K562 (cell line): Measurements from ENCODE around the gene FGF14. TPM values are rescaled to one million over a fixed set of nuclear protein-coding genes. Genes with fewer than 3 reads are reported as not detected.

ENCODE experiments used
- ATAC-seq: fragments of 200-7000 bp; cut with Tn5 transposase; 3 replicates; pipeline ENCODE4 v1.9.1; 2020; ENCODE audit warnings: moderate library complexity
- BruUV-seq: library from RNA; stranded (reverse); fragments of 400-500 nt; replicated peaks from 2 replicates; lab custom pipeline; 2021; lab: Mats Ljungman, UMichigan
- CTCF ChIA-PET: fragments of 300-600 bp; formaldehyde crosslinking; extraction: SDS; loops from one replicate; lab custom pipeline; 2021; ENCODE audit warnings: low intra/inter-chr PET ratio; lab: Yijun Ruan, JAX
- POLR2A ChIA-PET: fragments of 300-600, 350-650 bp; sonication (Branson Sonifier 250); formaldehyde crosslinking; extraction: SDS; loops from one replicate; lab custom pipeline; 2021; ENCODE audit warnings: antibody characterized with exemption, inconsistent platforms; lab: Yijun Ruan, JAX
- DNase-seq, 4 experiments: peaks; one replicate each; pipeline versions ENCODE4 v3.0.0 to v3.0.0-alpha.2; 2011 to 2018; ENCODE audit warnings: low spot score in 3 of 4, mixed read lengths in 3 of 4; ENCODE audit errors: extremely low read depth in 1 of 4
- FAIRE-seq: peaks from 2 replicates; lab custom pipeline; 2011; peaks lifted over from hg19 to GRCh38; lab: Jason Lieb, UNC
- H2AFZ ChIP-seq: 2 replicates; pipeline ENCODE4 v1.6.0; 2011; ENCODE audit warnings: low read depth, low read length, control low read depth, inconsistent platforms
- H3K27ac ChIP-seq: fragments of 200-600 bp; 3 replicates; pipeline ENCODE4 v1.8.0; 2011; ENCODE audit warnings: low read depth, mild to moderate bottlenecking, control low read depth, inconsistent platforms, low read length, moderate library complexity, mixed read lengths; ENCODE audit errors: extremely low read depth
- H3K27me3 ChIP-seq, 2 experiments: fragments of 300-600 bp in 1 of 2; 2 replicates in 1 of 2; 3 replicates in 1 of 2; pipeline versions ENCODE4 v1.6.0 to v1.8.0; 2011; ENCODE audit warnings: inconsistent platforms in 2 of 2, low read length in 2 of 2, mild to moderate bottlenecking in 1 of 2, mixed read lengths in 1 of 2, moderate library complexity in 1 of 2; ENCODE audit not compliant: control insufficient read depth in 2 of 2, insufficient read depth in 2 of 2
- H3K36me3 ChIP-seq: fragments of 300-600 bp; 3 replicates; pipeline ENCODE4 v1.8.0; 2011; ENCODE audit warnings: mild to moderate bottlenecking, low read length, inconsistent platforms; ENCODE audit not compliant: control insufficient read depth, insufficient read depth
- H3K4me1 ChIP-seq, 2 experiments: fragments of 200-600 bp in 1 of 2; replicated peaks in 1 of 2; 2 replicates in 1 of 2; 3 replicates in 1 of 2; pipeline versions ENCODE4 v1.5.1 to v1.8.0; 2011; ENCODE audit warnings: inconsistent platforms in 2 of 2, low read length in 2 of 2, mild to moderate bottlenecking in 1 of 2, mixed read lengths in 1 of 2, moderate library complexity in 1 of 2; ENCODE audit not compliant: control insufficient read depth in 2 of 2, insufficient read depth in 2 of 2
- H3K4me2 ChIP-seq: 2 replicates; pipeline ENCODE4 v1.6.1; 2011; ENCODE audit warnings: low read length, control low read depth, inconsistent platforms, mixed read lengths; ENCODE audit not compliant: insufficient read depth
- H3K4me3 ChIP-seq: fragments of 200-600 bp; sonication (generic), shearing (Covaris generic); 2 replicates; pipeline ENCODE4 v1.5.1; 2016; ENCODE audit warnings: control low read depth, inconsistent platforms
- H3K79me2 ChIP-seq: fragments of 200-600 bp; 3 replicates; pipeline ENCODE4 v1.8.0; 2011; ENCODE audit warnings: low read length, inconsistent platforms; ENCODE audit not compliant: control insufficient read depth, insufficient read depth
- H3K9ac ChIP-seq, 2 experiments: 2 replicates each; pipeline versions ENCODE4 v1.6.0 to v1.6.1; 2011; ENCODE audit warnings: low read depth in 2 of 2, low read length in 2 of 2, control low read depth in 1 of 2, inconsistent platforms in 1 of 2, mild to moderate bottlenecking in 1 of 2, mixed read lengths in 1 of 2; ENCODE audit not compliant: insufficient read depth in 1 of 2
- H3K9me1 ChIP-seq: one replicate; pipeline ENCODE4 v1.6.0; 2011; ENCODE audit warnings: inconsistent platforms, mild to moderate bottlenecking, low read length, moderate library complexity; ENCODE audit not compliant: control insufficient read depth, insufficient read depth
- H3K9me3 ChIP-seq: replicated peaks from 2 replicates; pipeline ENCODE4 v1.5.1; 2011; ENCODE audit warnings: low read depth, low read length, inconsistent platforms; ENCODE audit not compliant: control insufficient read depth, insufficient read depth
- H4K20me1 ChIP-seq: replicated peaks from 2 replicates; pipeline ENCODE4 v1.6.1; 2011; ENCODE audit warnings: low read length, inconsistent platforms, mixed read lengths; ENCODE audit not compliant: control insufficient read depth, insufficient read depth
- CHD2 ChIP-seq: IDR thresholded peaks from 2 replicates; pipeline ENCODE4 v1.6.1; 2011; ENCODE audit warnings: low read depth, low read length
- ETV5 ChIP-seq: sonication (generic); formaldehyde crosslinking; IDR thresholded peaks from 2 replicates; pipeline ENCODE4 v1.4.0; 2020; ENCODE audit warnings: low read depth, mild to moderate bottlenecking, missing genetic modification reagents
- GTF2E2 ChIP-seq: fragments of 200-800 bp; sonication (Bioruptor generic); IDR thresholded peaks from 2 replicates; pipeline ENCODE4 v1.6.1; 2016; ENCODE audit warnings: missing genetic modification characterization, missing compliant biosample characterization
- MBD2 ChIP-seq: sonication (generic); IDR thresholded peaks from 2 replicates; pipeline ENCODE4 v1.6.1; 2016; ENCODE audit warnings: low read depth, borderline replicate concordance
- WGBS: fragments of 100-300 bp; shearing (Covaris generic); methylation state at CpG from one replicate; pipeline ENCODE4 v1.1.6; 2016; ENCODE audit warnings: low coverage, mixed read lengths; ENCODE audit not compliant: insufficient coverage; ENCODE audit errors: missing lambda C conversion rate; 5-methylcytosine and 5-hydroxymethylcytosine counted together
- in situ Hi-C: fragments of 300-500 bp; cut with MboI; formaldehyde crosslinking; loops from 4 replicates; pipeline ENCODE4 v1.15.0; 2018; ENCODE audit warnings: inconsistent platforms, mixed read lengths
- intact Hi-C: fragments of 100-400 bp; cut with micrococcal nuclease; formaldehyde crosslinking; loops from 2 replicates; pipeline ENCODE4 v1.14.2; 2022
- polyA plus RNA-seq, 8 experiments: library from polyadenylated mRNA; depleted of rRNA in 4 of 8; stranded (reverse) in 5 of 8; unstranded in 3 of 8; fragments of >200 nt; fragmentation: Nextera tagmentation in 2 of 8; fragmentation: Illumina TruSeq in 1 of 8; extraction: Ambion mirVana in 2 of 8; extraction: Trizol in 1 of 8; gene quantifications; 2 replicates each; pipeline versions ENCODE4 v1.2.1 to v1.2.3, GENCODE V29; 2011 to 2014; ENCODE audit warnings: inconsistent platforms in 1 of 8, missing spikeins in 1 of 8
- total RNA-seq, 7 experiments: library from RNA; depleted of rRNA in 6 of 7; stranded (reverse); fragments of >200 nt in 6 of 7; fragmentation: Illumina TruSeq in 2 of 7; extraction: Trizol in 2 of 7; gene quantifications; 2 replicates each; pipeline versions ENCODE4 v1.2.1 to v1.2.3, GENCODE V29; 2011 to 2021; ENCODE audit warnings: low replicate concordance in 1 of 7
- TF ChIP-seq, protein P1 (sequence below): sonication (generic); formaldehyde crosslinking; IDR thresholded peaks from 2 replicates; pipeline ENCODE4 v1.8.0; 2022; ENCODE audit warnings: mild to moderate bottlenecking, low read depth, missing genetic modification reagents
- TF ChIP-seq, protein P2 (sequence below), 3 experiments: IDR thresholded peaks in 2 of 3; conservative IDR thresholded peaks in 1 of 3; 2 replicates each; pipeline ENCODE4 v1.5.1; 2011 to 2012; ENCODE audit warnings: low read length in 3 of 3, mild to moderate bottlenecking in 3 of 3, control low read depth in 2 of 3, improper control_type of control experiment in 1 of 3, inconsistent platforms in 1 of 3, low read depth in 1 of 3, mixed read lengths in 1 of 3, moderate library complexity in 1 of 3; ENCODE audit not compliant: insufficient read depth in 2 of 3
- TF ChIP-seq, protein P3 (sequence below): fragments of 250-450 bp; sonication (Bioruptor Pico); IDR thresholded peaks from 2 replicates; pipeline ENCODE4 v1.5.0; 2021; ENCODE audit warnings: mild to moderate bottlenecking, moderate library complexity
- TF ChIP-seq, protein P4 (sequence below), 2 experiments: fragments of 250-450 bp in 1 of 2; fragments of 450-650 bp in 1 of 2; sonication (Bioruptor Pico) in 1 of 2; IDR thresholded peaks; 2 replicates each; pipeline versions ENCODE4 v1.6.1 to v1.8.0; 2016 to 2021; ENCODE audit warnings: mild to moderate bottlenecking in 2 of 2, moderate library complexity in 2 of 2, missing compliant biosample characterization in 1 of 2, missing genetic modification characterization in 1 of 2

FGF14 gene
- total and polyA plus RNA-seq, 9 of the 15 experiments (the other 6 are each of a cell fraction or from before 2014, with no cell fraction given): not detected

DNA sequence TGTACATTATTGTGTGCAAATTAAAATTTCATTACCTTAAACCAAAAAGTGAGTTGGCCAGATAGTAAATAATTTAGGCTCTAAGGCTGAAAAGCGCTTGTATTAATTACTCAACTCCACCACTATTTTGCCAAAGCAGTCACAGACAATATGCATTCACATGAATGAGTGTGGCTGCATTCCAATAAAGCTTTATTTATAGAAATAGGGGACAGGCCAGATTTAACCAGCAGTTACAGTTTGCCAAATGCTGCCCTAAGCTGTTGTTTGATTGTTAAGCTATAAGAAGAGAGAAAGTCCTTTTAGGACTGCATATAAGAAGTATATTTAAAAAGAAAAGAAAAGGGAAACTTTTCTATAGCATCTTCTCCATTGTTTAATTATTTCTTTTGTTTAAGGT lies 606.8 kb downstream of the FGF14 start (continued):
- TF ChIP-seq MBD2 (no peak), GTF2E2 (no peak), CHD2 (no peak), ETV5 (CRISPR knock-in tag) (no peak)
- TF ChIP-seq, protein P1, sequence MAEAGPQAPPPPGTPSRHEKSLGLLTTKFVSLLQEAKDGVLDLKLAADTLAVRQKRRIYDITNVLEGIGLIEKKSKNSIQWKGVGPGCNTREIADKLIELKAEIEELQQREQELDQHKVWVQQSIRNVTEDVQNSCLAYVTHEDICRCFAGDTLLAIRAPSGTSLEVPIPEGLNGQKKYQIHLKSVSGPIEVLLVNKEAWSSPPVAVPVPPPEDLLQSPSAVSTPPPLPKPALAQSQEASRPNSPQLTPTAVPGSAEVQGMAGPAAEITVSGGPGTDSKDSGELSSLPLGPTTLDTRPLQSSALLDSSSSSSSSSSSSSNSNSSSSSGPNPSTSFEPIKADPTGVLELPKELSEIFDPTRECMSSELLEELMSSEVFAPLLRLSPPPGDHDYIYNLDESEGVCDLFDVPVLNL (CRISPR knock-in tag): no peak

DNA sequence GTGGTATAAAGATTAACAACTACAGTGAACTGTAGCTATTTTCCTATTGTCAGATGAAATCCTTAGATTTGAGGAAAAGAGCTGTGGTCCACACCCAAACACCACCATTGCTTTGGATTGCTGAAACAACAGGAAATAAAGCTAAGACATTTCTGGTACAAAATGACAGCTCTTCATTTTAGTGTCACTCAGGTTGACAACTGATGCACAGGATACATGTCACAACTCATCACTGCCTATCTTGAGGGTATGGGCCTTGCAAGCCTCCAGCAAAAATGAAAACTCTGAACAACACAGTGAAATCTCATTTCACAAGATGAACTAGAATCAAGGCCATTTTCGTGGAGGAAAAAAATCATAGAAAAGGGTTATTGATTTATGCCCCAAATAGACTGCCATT lies 609.7 kb downstream of the FGF14 start:
- no peak for ATAC-seq
- no peak overlapping the region for H2AFZ ChIP-seq
- H3K27me3 ChIP-seq: no peaks in the 10 kb centered on the region
- 0% methylated on average over 1 of the region's 1 CpG for WGBS
- DNase-seq: no peak
- H3K9me3 ChIP-seq: no peaks in the 10 kb centered on the region
- in situ Hi-C loops: no loop called here
- H3K79me2 ChIP-seq: no peaks in the 10 kb centered on the region
- H3K9me1 ChIP-seq: no peaks in the 10 kb centered on the region
- no peak overlapping the region for H3K4me3 ChIP-seq
- H3K4me1 ChIP-seq: no peaks in the 10 kb centered on the region
- no peaks in the 10 kb centered on the region for H4K20me1 ChIP-seq
- H3K36me3 ChIP-seq: no peaks in the 10 kb centered on the region
- intact Hi-C loops: no loop called here
- H3K9ac ChIP-seq: no peak overlapping the region
- no TSS peak for BruUV-seq
- ChIA-PET CTCF (no interaction called here), POLR2A (no interaction called here)
- no peak overlapping the region for H3K27ac ChIP-seq
- no peak overlapping the region for H3K4me2 ChIP-seq
- FAIRE-seq: no peak
- TF ChIP-seq, protein P2, sequence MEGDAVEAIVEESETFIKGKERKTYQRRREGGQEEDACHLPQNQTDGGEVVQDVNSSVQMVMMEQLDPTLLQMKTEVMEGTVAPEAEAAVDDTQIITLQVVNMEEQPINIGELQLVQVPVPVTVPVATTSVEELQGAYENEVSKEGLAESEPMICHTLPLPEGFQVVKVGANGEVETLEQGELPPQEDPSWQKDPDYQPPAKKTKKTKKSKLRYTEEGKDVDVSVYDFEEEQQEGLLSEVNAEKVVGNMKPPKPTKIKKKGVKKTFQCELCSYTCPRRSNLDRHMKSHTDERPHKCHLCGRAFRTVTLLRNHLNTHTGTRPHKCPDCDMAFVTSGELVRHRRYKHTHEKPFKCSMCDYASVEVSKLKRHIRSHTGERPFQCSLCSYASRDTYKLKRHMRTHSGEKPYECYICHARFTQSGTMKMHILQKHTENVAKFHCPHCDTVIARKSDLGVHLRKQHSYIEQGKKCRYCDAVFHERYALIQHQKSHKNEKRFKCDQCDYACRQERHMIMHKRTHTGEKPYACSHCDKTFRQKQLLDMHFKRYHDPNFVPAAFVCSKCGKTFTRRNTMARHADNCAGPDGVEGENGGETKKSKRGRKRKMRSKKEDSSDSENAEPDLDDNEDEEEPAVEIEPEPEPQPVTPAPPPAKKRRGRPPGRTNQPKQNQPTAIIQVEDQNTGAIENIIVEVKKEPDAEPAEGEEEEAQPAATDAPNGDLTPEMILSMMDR (IDR thresholded peaks at IDR 0.05 in 2 of 3, conservative IDR thresholded peaks at IDR 0.05 in 1 of 3; ENCODE audit: insufficient read depth in 2 of 3, low read depth in 1 of 3, low read length in 3 of 3): no peak
- TF ChIP-seq, protein P3, sequence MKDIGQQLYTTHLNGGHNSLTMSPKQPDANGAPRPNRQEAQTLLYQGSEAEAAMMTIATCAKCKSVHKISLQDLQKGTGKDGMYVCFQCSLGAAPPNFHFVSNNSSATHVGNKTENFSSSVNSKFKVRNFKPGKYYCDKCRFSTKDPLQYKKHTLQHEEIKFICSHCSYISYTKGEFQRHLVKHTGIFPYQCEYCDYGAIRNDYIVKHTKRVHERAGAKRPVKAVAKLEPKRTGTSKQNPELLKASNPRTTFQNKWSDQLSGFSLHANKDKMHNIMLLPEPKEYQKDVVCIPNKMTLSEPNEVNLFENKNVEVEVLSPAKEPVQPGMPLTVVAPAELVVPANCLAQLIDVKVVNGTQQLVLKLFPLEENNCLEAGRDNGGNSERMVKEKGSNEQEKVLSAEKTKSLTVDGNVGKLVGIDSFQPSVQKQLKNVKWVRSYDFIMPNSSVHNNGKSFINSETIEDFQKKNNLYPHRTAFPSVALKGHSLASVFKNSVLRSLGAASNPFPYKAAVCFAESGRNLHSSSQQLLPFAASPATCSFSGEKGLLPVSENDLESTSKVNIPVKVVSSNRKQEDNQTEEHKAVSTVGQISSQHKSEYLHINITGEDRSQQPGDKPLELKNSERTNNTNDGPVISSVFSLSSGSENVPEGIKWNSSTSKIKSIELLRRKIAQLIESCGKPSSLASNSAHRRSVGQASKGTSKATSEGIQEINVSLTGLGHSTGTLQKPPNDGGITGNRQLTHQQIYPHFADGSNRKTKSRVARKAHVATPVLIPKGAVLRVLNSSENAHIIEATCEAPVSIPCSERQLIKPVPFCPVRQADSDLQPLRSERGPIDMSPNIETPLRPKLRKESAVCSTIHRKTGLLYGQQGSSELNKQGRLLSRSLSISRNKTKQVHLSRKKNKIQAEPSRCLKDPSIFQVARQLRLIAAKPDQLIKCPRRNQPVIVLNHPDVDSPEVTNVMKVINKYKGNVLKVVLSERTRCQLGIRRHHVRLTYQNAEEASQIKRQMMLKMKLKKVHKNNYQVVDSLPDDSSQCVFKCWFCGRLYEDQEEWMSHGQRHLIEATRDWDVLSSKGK (CRISPR knock-in tag): no peak
- TF ChIP-seq, protein P4, sequence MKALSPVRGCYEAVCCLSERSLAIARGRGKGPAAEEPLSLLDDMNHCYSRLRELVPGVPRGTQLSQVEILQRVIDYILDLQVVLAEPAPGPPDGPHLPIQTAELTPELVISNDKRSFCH (CRISPR knock-in tag; IDR thresholded peaks at IDR 0.05): no peak
- TF ChIP-seq, protein P4 (tag; IDR thresholded peaks at IDR 0.05): no peak
